ENCODE data around the gene GNB1.
"Not testable (repeated sequence)": the region's sequence is repeated elsewhere in the genome, so short reads cannot be mapped to it uniquely, and the experiment has no call there.

GNB1 gene

GRCh38 chr1:1755426-1755825 lies 135.5 kb downstream of the GNB1 start:
- DNase-seq (ENCODE audit: extremely low spot score, insufficient read length, low read depth) = no peak
- no peak for FAIRE-seq

- no peak for DNase-seq (ENCODE audit: extremely low spot score, insufficient read length, low read depth)
- no peak for FAIRE-seq
These were observed 136.7 kb downstream of the GNB1 start for GRCh38 chr1:1754051-1754815.

GRCh38 chr1:1753607-1754005 lies 137.3 kb downstream of the GNB1 start:
- FAIRE-seq = no peak
- no peak for DNase-seq (ENCODE audit: extremely low spot score, insufficient read length, low read depth)

GRCh38 chr1:1752636-1753606 lies 138.0 kb downstream of the GNB1 start:
- FAIRE-seq (no peak), DNase-seq (ENCODE audit: extremely low spot score, insufficient read length, low read depth) (no peak)

- no peak for FAIRE-seq
- no peak for DNase-seq (ENCODE audit: extremely low spot score, insufficient read length, low read depth)
These were observed 138.7 kb downstream of the GNB1 start for GRCh38 chr1:1752190-1752589.

GRCh38 chr1:1749941-1750340 lies 140.9 kb downstream of the GNB1 start:
- not testable (repeated sequence) for DNase-seq (ENCODE audit: extremely low spot score, insufficient read length, low read depth); FAIRE-seq

- FAIRE-seq (no peak), DNase-seq (ENCODE audit: extremely low spot score, insufficient read length, low read depth) (no peak)
These were observed 142.1 kb downstream of the GNB1 start for GRCh38 chr1:1748686-1749321.

- DNase-seq (ENCODE audit: extremely low spot score, insufficient read length, low read depth) = not testable (repeated sequence)
- peak; percentile 98 for FAIRE-seq
These were observed 144.3 kb downstream of the GNB1 start for GRCh38 chr1:1746566-1746909.

GRCh38 chr1:1745651-1746565 lies 145.0 kb downstream of the GNB1 start:
- DNase-seq (ENCODE audit: extremely low spot score, insufficient read length, low read depth); FAIRE-seq: not testable (repeated sequence)

- not testable (repeated sequence) for FAIRE-seq; DNase-seq (ENCODE audit: extremely low spot score, insufficient read length, low read depth)
These were observed 148.4 kb downstream of the GNB1 start for GRCh38 chr1:1742529-1742928.

GRCh38 chr1:1741013-1741412 lies 149.9 kb downstream of the GNB1 start:
- not testable (repeated sequence) for DNase-seq (ENCODE audit: extremely low spot score, insufficient read length, low read depth)

GRCh38 chr1:1738799-1739337 lies 152.0 kb downstream of the GNB1 start:
- FAIRE-seq; DNase-seq (ENCODE audit: extremely low spot score, insufficient read length, low read depth): not testable (repeated sequence)

More at GRCh38 chr1:1741013-1741412, 149.9 kb downstream of the GNB1 start:
- FAIRE-seq = not testable (repeated sequence)

- peak; percentile 94 for FAIRE-seq
- not testable (repeated sequence) for DNase-seq (ENCODE audit: extremely low spot score, insufficient read length, low read depth)
These were observed 153.0 kb downstream of the GNB1 start for GRCh38 chr1:1737675-1738590.

Measured in GM18507 (cell line).